Small intestine (tissue), 7 donors: ENCODE results near the gene WEE1. TPM values are rescaled to one million over a fixed set of nuclear protein-coding genes. Genes with fewer than 3 reads are reported as not detected.
"Not testable (repeated sequence)": the region's sequence is repeated elsewhere in the genome, so short reads cannot be mapped to it uniquely, and the experiment has no call there.

ENCODE experiments used
- DNase-seq, 2 donors: peaks; one replicate each; pipeline versions ENCODE4 v3.0.0 to v3.0.0-alpha.2; 2013
- FAIRE-seq: peaks from 2 replicates; lab custom pipeline; 2012; peaks lifted over from hg19 to GRCh38; lab: Jason Lieb, UNC
- H3K27ac ChIP-seq, 3 donors: one replicate each; pipeline ENCODE4 v1.5.1; 2013; ENCODE audit warnings: low read length in 2 of 3, mild to moderate bottlenecking in 2 of 3, control low read depth in 1 of 3, inconsistent platforms in 1 of 3, low read depth in 1 of 3, moderate library complexity in 1 of 3
- H3K27me3 ChIP-seq, 3 donors: one replicate each; pipeline ENCODE4 v1.6.1; 2013; ENCODE audit warnings: low read length in 3 of 3, inconsistent platforms in 1 of 3; ENCODE audit not compliant: control insufficient read depth in 3 of 3, insufficient read depth in 3 of 3
- H3K36me3 ChIP-seq, 3 donors: one replicate each; pipeline ENCODE4 v1.6.1; 2013; ENCODE audit warnings: low read length in 3 of 3, inconsistent platforms in 1 of 3, low read depth in 1 of 3, mild to moderate bottlenecking in 1 of 3, moderate library complexity in 1 of 3; ENCODE audit not compliant: control insufficient read depth in 3 of 3, insufficient read depth in 2 of 3
- H3K4me1 ChIP-seq, 3 donors: one replicate each; pipeline ENCODE4 v1.6.1; 2013; ENCODE audit warnings: low read length in 2 of 3, inconsistent platforms in 1 of 3, low read depth in 1 of 3, mild to moderate bottlenecking in 1 of 3, moderate library complexity in 1 of 3; ENCODE audit not compliant: control insufficient read depth in 3 of 3, insufficient read depth in 2 of 3
- H3K4me3 ChIP-seq, 3 donors: one replicate each; pipeline ENCODE4 v1.5.1; 2013; ENCODE audit warnings: low read length in 3 of 3, control low read depth in 1 of 3, inconsistent platforms in 1 of 3, low read depth in 1 of 3, mild to moderate bottlenecking in 1 of 3, moderate library complexity in 1 of 3
- H3K9me3 ChIP-seq, 2 donors: one replicate each; pipeline ENCODE4 v1.6.1; 2013; ENCODE audit warnings: low read depth in 1 of 2, low read length in 1 of 2; ENCODE audit not compliant: control insufficient read depth in 2 of 2, insufficient read depth in 1 of 2
- WGBS, 3 donors: extraction: QIAGEN DNeasy Blood & Tissue Kit; methylation state at CpG; one replicate each; pipeline ENCODE4 v1.1.7; 2013; 5-methylcytosine and 5-hydroxymethylcytosine counted together
- polyA plus RNA-seq, 4 donors: library from polyadenylated mRNA; stranded (reverse) in 3 of 4; unstranded in 1 of 4; fragments of 200-250 nt in 3 of 4; fragments of 120-200 nt in 1 of 4; gene quantifications; one replicate each; pipeline versions ENCODE4 v1.2.1 to v1.2.3, GENCODE V29; 2013
- donor health status: healthy with polysubstance abuse.
- donor health status: control.
- donor health status: control.
- donor health status: Bipolar disorder and iron deficiency.
- donor health status: healthy.

Gene WEE1
- polyA plus RNA-seq, 4 donors: 4.6 to 71.3 (median 8.0) TPM

DNA sequence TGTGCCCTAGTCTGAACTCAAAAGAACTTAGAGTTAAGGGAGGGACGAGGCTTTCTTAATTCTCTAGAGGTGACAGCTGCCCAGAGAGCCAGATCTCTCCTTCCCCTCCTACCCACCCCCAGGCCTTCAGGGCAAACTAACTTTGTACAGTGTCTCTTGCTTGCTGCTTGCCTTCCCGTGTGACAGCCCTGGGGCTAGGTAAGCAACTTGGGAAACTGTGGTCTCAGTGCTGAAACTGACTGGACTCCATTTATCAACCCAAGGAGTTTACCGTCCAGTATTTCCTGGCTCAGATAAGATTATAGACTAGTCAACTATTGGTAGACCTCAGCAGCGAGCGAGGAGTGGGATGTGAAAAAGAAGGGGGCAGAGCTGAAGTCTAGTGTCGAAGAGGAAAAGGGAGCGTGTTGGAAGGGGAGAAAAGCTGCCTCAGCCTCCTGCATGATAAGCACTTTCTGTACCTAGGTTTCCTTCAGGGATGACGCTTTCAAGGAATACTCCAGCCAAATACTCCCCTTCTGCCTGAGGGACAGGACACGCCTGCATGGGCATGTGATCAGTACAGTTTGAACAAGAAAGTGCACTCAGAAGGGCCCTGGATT lies 43.3 kb upstream of the WEE1 start:
- Histone ChIP-seq H3K4me3 (no peak overlapping the region), H3K36me3 (peaks cover 0 to 12% (median 2%) of the 10 kb centered on the region in 3 donors), H3K4me1 (peaks cover 0 to 47% (median 3%) of the 10 kb centered on the region in 3 donors), H3K27ac (peak overlapping the region in 2 of 3 donors; percentile 27 to 69), H3K9me3 (no peaks in the 10 kb centered on the region), H3K27me3 (no peaks in the 10 kb centered on the region)
- DNase-seq: peak in 1 of 2 donors; percentile 47
- no peak for FAIRE-seq
- WGBS, 3 donors: 69 to 82% (median 77%) methylated on average over 9 of the region's 9 CpGs

- H3K36me3 ChIP-seq: peaks cover 0 to 8% (median 0%) of the 10 kb centered on the region in 3 donors
- H3K9me3 ChIP-seq: no peaks in the 10 kb centered on the region
- peaks cover 0 to 44% (median 3%) of the 10 kb centered on the region in 3 donors for H3K4me1 ChIP-seq
- no peak overlapping the region for H3K4me3 ChIP-seq
- DNase-seq (peak in 1 of 2 donors; percentile 48), FAIRE-seq (no peak)
- 77 to 93% (median 84%) methylated on average over 8 of the region's 8 CpGs for WGBS, 3 donors
- H3K27ac ChIP-seq: no peak overlapping the region
- H3K27me3 ChIP-seq: no peaks in the 10 kb centered on the region
Observed at GRCh38 chr11:9530901-9531625, 42.4 kb upstream of the WEE1 start.

GRCh38 chr11:9533058-9533457 lies 40.4 kb upstream of the WEE1 start:
- DNase-seq (no peak), FAIRE-seq (no peak)
- Histone ChIP-seq H3K36me3 (peaks cover 0 to 2% (median 0%) of the 10 kb centered on the region in 3 donors), H3K27ac (no peak overlapping the region), H3K9me3 (no peaks in the 10 kb centered on the region), H3K4me1 (peaks cover 0 to 38% (median 0%) of the 10 kb centered on the region in 3 donors), H3K27me3 (no peaks in the 10 kb centered on the region), H3K4me3 (no peak overlapping the region)
- WGBS, 3 donors: 94% methylated on average over 9 of the region's 9 CpGs

DNA sequence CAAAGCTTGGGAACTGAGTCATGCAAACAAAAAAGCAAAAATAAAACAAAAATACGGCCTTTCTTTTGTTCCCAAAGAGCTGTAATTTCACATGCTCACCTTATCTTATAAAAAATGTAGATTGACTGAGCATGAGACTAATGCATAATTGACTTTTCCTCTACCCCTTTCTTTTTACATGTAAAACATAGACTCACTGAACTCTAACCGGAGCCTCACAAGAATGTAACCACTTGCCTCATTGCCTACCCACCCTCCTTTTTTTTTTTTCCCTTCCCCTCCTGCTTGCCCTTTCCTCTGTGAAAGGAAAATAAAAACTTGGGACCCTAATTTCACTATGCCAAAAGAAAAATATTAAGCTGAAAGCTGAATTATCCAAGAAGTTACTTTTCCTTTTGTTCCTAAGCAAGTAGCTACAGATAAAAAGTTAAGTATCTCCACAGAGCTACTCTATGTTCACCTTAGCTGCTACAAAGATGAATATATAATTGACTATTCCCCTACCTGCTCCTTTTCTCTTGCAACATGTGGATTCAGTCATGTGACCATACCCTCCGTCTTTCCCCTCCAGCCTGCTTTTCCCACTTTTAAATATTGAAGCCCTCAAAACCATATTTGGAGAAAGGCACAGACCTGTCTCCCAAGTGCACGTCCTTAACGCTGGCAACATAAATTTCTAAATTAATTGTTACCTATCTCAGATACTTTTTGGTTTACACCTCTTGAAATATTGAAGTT lies 39.6 kb upstream of the WEE1 start:
- peaks cover 0 to 2% (median 0%) of the 10 kb centered on the region in 3 donors for H3K36me3 ChIP-seq
- no peaks in the 10 kb centered on the region for H3K27me3 ChIP-seq
- DNase-seq: peak in 1 of 2 donors; percentile 36
- peaks cover 0 to 31% (median 0%) of the 10 kb centered on the region in 3 donors for H3K4me1 ChIP-seq
- 76 to 85% (median 84%) methylated on average over 5 of the region's 5 CpGs for WGBS, 3 donors
- no peak overlapping the region for H3K4me3 ChIP-seq
- no peaks in the 10 kb centered on the region for H3K9me3 ChIP-seq
- no peak for FAIRE-seq
- peak overlapping the region in 1 of 3 donors; percentile 10 for H3K27ac ChIP-seq

DNA sequence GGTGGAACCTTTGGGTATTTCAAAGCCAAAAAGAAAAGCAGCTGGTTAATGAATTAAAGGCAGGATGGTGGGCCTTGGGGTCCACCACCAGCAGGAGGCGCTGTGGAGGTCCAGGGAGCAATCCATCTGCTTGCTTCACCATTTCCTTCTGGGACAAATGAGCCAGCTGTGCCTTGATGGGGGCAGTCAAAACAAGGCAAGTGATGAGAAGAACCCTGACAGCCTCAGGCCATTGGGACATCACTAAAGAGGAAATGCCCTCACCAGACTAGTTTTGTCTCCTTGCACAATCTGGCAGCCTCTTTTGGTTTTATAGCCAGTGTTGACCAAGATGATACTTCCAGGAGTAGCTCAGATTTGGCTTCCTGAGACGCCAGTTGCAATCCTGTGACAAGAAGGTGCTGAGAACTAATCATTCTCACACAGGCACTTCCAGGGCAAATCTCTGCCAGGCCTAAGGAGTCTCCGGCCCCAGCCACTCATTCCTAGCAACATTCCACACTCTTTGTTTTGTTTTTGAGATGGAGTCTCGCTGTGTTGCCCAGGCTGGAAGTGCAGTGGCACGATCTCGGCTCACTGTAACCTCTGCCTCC lies 38.2 kb upstream of the WEE1 start:
- H3K27ac ChIP-seq: no peak overlapping the region

GRCh38 chr11:9538548-9538947 lies 34.9 kb upstream of the WEE1 start:
- Histone ChIP-seq H3K9me3 (no peaks in the 10 kb centered on the region), H3K27ac (no peak overlapping the region), H3K4me1 (peaks cover 0 to 3% (median 0%) of the 10 kb centered on the region in 3 donors), H3K4me3 (no peak overlapping the region), H3K27me3 (no peaks in the 10 kb centered on the region), H3K36me3 (peaks cover 0 to 2% (median 0%) of the 10 kb centered on the region in 3 donors)
- FAIRE-seq (no peak), DNase-seq (no peak)
- WGBS, 3 donors: 85 to 87% (median 85%) methylated on average over 2 of the region's 2 CpGs

More for the DNA sequence above, 38.2 kb upstream of the WEE1 start:
- no peaks in the 10 kb centered on the region for H3K9me3 ChIP-seq
- 77 to 81% (median 79%) methylated on average over 6 of the region's 6 CpGs for WGBS, 3 donors
- DNase-seq: peak; percentile 55 to 76
- H3K27me3 ChIP-seq: no peaks in the 10 kb centered on the region
- no peak for FAIRE-seq
- H3K4me1 ChIP-seq: peaks cover 0 to 18% (median 0%) of the 10 kb centered on the region in 3 donors
- peaks cover 0 to 2% (median 2%) of the 10 kb centered on the region in 3 donors for H3K36me3 ChIP-seq
- no peak overlapping the region for H3K4me3 ChIP-seq

- H3K27me3 ChIP-seq, H3K4me1 ChIP-seq, H3K4me3 ChIP-seq, FAIRE-seq, H3K9me3 ChIP-seq, H3K36me3 ChIP-seq: not testable (repeated sequence)
- H3K27ac ChIP-seq: peak overlapping the region in 1 of 3 donors; percentile 65
- peak in 1 of 2 donors; percentile 16 for DNase-seq
- 39 to 64% (median 43%) methylated on average over 5 of the region's 5 CpGs for WGBS, 3 donors
Observed at GRCh38 chr11:9549216-9549615, 24.3 kb upstream of the WEE1 start.

DNA sequence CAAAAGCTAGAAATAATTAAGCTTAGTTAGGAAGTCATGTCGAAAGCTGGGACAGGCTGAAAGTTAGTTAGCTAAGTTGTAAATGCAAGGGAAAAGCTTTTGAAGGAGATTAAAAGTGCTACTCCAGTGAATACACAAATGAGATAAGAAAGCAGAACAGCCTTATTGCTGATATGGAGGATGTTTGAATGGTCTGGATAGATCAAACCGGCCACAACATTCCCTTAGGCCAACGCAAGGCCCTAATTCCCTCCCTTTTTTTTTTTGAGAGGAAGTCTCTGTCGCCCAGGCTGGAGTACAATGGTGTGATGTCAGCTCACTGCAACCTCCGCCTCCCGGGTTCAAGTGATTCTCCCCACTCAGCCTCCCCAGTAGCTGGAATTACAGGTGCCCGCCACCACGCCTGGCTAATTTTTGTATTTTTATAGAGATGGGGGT lies 23.3 kb upstream of the WEE1 start:
- Histone ChIP-seq H3K4me3 (no peak overlapping the region), H3K36me3 (no peaks in the 10 kb centered on the region), H3K4me1 (peaks cover 0 to 6% (median 0%) of the 10 kb centered on the region in 3 donors), H3K27ac (peak overlapping the region in 1 of 3 donors; percentile 65), H3K27me3 (no peaks in the 10 kb centered on the region), H3K9me3 (peaks cover 0 to 5% of the 10 kb centered on the region in 2 donors)
- DNase-seq (peak in 1 of 2 donors; percentile 49), FAIRE-seq (no peak)
- 54 to 72% (median 63%) methylated on average over 8 of the region's 8 CpGs for WGBS, 3 donors
